ENCODE measurements around the gene SMIM32. TPM values are rescaled to one million over a fixed set of nuclear protein-coding genes. Genes with fewer than 3 reads are reported as not detected.

Gene SMIM32
- total RNA-seq, 4 donors from 2014 or later, result 0.27 TPM; not detected in 3

GRCh38 chr5:136149891-136150290 is 43.1 kb downstream of the SMIM32 start:
- in situ Hi-C loops (cut with MboI; ENCODE audit: low sequenced_read_pairs in 4 of 4), result no loop called here
- no peak for DNase-seq
- intact Hi-C loops (cut with DNase I; ENCODE audit: low total_unique reads), result no loop called here
- Histone ChIP-seq H3K36me3 (peaks cover 0 to 13% of the 10 kb centered on the region in 2 donors), H3K27ac (no peak overlapping the region), H3K4me3 (no peak overlapping the region), H3K9me3 (no peaks in the 10 kb centered on the region), H3K4me1 (peaks cover 52 to 56% of the 10 kb centered on the region in 2 donors), H3K27me3 (no peaks in the 10 kb centered on the region)
- TF ChIP-seq CTCF (IDR thresholded peaks at IDR 0.05 in 4 of 5, conservative IDR thresholded peaks at IDR 0.05 in 1 of 5) (no peak), POLR2A (IDR thresholded peaks at IDR 0.05) (no peak)
- ATAC-seq, result no peak

- in situ Hi-C loops (cut with MboI; ENCODE audit: low sequenced_read_pairs in 4 of 4) (no loop called here), intact Hi-C loops (cut with DNase I; ENCODE audit: low total_unique reads) (no loop called here)
- Histone ChIP-seq H3K36me3 (no peaks in the 10 kb centered on the region), H3K4me1 (peaks cover 63 to 72% of the 10 kb centered on the region in 2 donors), H3K9me3 (no peaks in the 10 kb centered on the region), H3K27ac (no peak overlapping the region), H3K27me3 (no peaks in the 10 kb centered on the region), H3K4me3 (no peak overlapping the region)
- TF ChIP-seq CTCF (IDR thresholded peaks at IDR 0.05 in 4 of 5, conservative IDR thresholded peaks at IDR 0.05 in 1 of 5), result no peak
- TF ChIP-seq POLR2A (IDR thresholded peaks at IDR 0.05), result no peak
- ATAC-seq (no peak), DNase-seq (no peak)
Observed at GRCh38 chr5:136147632-136148031, 45.3 kb downstream of the SMIM32 start.

DNA sequence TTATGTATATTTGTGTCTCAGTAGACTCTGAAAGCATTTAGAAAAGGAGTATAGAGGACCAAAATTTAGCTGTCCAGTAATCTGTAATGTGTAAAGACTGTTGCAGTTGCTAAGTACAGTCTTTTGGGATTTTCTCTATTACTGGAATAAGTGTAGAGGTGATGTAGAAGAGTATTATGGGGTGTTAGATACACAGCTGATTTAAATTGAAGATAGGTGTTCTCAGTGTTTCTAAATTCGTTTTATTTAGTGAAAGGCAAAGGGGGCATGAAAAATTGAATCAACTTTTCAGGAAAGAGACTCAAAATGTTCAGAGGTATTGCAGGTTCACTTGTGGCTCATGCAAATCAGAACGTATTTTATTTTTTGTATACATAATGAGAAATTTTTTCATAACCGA is 46.8 kb downstream of the SMIM32 start:
- in situ Hi-C loops (cut with MboI; ENCODE audit: low sequenced_read_pairs in 4 of 4) (no loop called here), intact Hi-C loops (cut with DNase I; ENCODE audit: low total_unique reads) (no loop called here)
- Histone ChIP-seq H3K9me3 (no peaks in the 10 kb centered on the region), H3K27ac (no peak overlapping the region), H3K36me3 (no peaks in the 10 kb centered on the region), H3K27me3 (no peaks in the 10 kb centered on the region), H3K4me1 (peaks cover 74 to 81% of the 10 kb centered on the region in 2 donors), H3K4me3 (no peak overlapping the region)
- no peak for DNase-seq
- no peak for ATAC-seq
- TF ChIP-seq CTCF (IDR thresholded peaks at IDR 0.05 in 4 of 5, conservative IDR thresholded peaks at IDR 0.05 in 1 of 5) (no peak), POLR2A (IDR thresholded peaks at IDR 0.05) (no peak)

DNA sequence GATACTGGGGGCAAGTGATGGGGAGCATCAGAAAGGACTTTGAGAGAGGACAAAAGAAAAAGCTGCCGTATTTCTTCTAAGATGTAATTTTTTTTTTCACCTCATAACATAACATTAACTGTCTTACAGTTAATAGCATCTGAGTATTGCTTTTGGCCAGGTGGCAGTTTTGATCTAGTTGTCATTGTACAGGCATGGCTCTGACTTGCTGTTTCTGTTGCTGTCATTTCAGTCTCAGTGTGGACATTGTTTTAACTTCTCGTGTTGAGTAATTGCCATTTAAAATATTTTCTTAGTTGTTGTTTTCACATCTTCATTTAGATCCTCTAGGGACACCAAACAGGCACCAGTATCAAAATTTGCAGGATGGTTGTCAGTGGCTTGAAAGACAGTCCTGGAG is 47.9 kb downstream of the SMIM32 start:
- no peak overlapping the region for H3K27ac ChIP-seq
- H3K36me3 ChIP-seq, result no peaks in the 10 kb centered on the region
- no peak for ATAC-seq
- DNase-seq, result no peak
- no peak overlapping the region for H3K4me3 ChIP-seq
- H3K27me3 ChIP-seq, result no peaks in the 10 kb centered on the region
- no peaks in the 10 kb centered on the region for H3K9me3 ChIP-seq
- H3K4me1 ChIP-seq, result peaks cover 79 to 89% of the 10 kb centered on the region in 2 donors
- intact Hi-C loops (cut with DNase I; ENCODE audit: low total_unique reads) (no loop called here), in situ Hi-C loops (cut with MboI; ENCODE audit: low sequenced_read_pairs in 4 of 4) (no loop called here)
- no peak for TF ChIP-seq CTCF (IDR thresholded peaks at IDR 0.05 in 4 of 5, conservative IDR thresholded peaks at IDR 0.05 in 1 of 5)
- TF ChIP-seq POLR2A (IDR thresholded peaks at IDR 0.05), result no peak

DNA sequence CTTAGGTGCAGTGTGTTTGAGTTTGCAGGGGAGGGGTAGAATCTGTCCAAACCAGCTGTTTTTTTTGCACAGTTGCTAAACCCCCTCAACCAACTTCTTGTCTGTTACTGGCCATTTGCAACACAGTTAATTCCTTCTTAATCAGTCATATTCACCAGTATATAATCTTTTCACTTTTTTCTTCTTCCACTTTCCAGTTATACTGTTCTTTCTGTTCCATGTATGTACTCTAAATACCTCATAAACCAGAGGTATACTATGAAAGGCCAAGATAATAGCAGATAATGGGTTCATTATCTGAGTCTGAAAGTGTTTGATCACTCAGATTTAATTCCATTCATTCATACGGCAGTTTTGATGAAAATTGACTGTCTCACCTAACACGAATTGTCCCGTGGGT is 49.2 kb downstream of the SMIM32 start:
- no peak overlapping the region for H3K4me3 ChIP-seq
- DNase-seq (no peak), ATAC-seq (no peak)
- in situ Hi-C loops (cut with MboI; ENCODE audit: low sequenced_read_pairs in 4 of 4) (no loop called here), intact Hi-C loops (cut with DNase I; ENCODE audit: low total_unique reads) (no loop called here)
- no peaks in the 10 kb centered on the region for H3K36me3 ChIP-seq
- TF ChIP-seq POLR2A (IDR thresholded peaks at IDR 0.05) (no peak), CTCF (IDR thresholded peaks at IDR 0.05 in 4 of 5, conservative IDR thresholded peaks at IDR 0.05 in 1 of 5) (no peak)
- H3K9me3 ChIP-seq, result no peaks in the 10 kb centered on the region
- H3K27me3 ChIP-seq, result no peaks in the 10 kb centered on the region
- H3K4me1 ChIP-seq, result peaks cover 72 to 88% of the 10 kb centered on the region in 2 donors
- H3K27ac ChIP-seq, result no peak overlapping the region
